Mammary epithelial cell (primary cell): ENCODE data around the gene UVSSA.

Source experiments
- CTCF ChIP-seq, 2 donors: IDR thresholded peaks in 1 of 2; conservative IDR thresholded peaks in 1 of 2; 2 replicates each; pipeline ENCODE4 v1.5.1; 2011 to 2012; ENCODE audit warnings: inconsistent platforms in 2 of 2, low read length in 2 of 2, mild to moderate bottlenecking in 2 of 2, control low read depth in 1 of 2, low read depth in 1 of 2; ENCODE audit not compliant: insufficient read depth in 1 of 2; ENCODE audit errors: extremely low read depth in 1 of 2
- EZH2 ChIP-seq: IDR thresholded peaks from 2 replicates; pipeline ENCODE4 v1.6.1; 2012; ENCODE audit warnings: low read length, inconsistent platforms, borderline replicate concordance

DNA sequence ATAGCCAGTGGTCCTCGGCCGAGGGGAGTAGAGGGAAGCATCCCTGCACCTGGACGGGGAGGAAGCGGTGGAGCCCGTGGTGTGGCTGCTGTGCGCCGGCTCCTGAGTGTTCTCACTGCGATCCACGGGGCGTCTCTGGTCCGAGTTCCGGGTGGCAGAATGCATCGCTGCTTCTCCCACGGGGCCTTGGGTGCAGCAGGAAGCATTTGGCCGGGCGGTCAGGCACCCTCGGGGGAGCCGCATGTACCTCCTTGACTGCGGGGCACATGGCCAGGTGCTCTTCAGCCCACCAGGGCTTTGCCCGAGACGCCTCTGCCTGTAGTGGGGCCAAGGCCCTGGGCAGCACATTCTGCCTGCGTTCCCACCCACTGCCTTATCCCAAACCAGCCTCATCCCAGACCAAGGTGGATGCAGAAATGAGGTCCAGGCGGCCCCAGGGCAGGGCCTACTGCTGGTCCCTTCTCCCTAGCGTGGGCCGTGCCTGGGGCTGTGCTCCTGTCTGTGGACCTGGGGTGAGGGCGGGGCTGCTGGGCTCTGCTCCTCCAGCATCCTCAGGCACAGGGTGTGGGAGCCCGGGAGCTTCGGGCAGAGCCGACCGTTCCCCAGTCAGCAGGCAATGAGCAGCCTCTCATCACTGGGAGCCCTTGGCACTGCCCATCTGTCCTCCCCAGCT lies 31.7 kb downstream of the UVSSA start:
- TF ChIP-seq CTCF (conservative IDR thresholded peaks at IDR 0.05 in 1 of 2, IDR thresholded peaks at IDR 0.05 in 1 of 2; ENCODE audit: extremely low read depth in 1 of 2, insufficient read depth in 1 of 2, low read depth in 1 of 2, low read length in 2 of 2) (no peak), EZH2 (no peak)
